Subcutaneous adipose tissue (tissue), 4 donors: ENCODE data around the gene PRMT2. TPM values are rescaled to one million over a fixed set of nuclear protein-coding genes. Genes with fewer than 3 reads are reported as not detected.

Source experiments
- CTCF ChIP-seq: fragments of 450-650 bp; IDR thresholded peaks from one replicate; pipeline ENCODE4 v1.5.1; 2016; ENCODE audit warnings: low read depth, mild to moderate bottlenecking, control low read depth, antibody characterized with exemption, moderate library complexity
- total RNA-seq, 4 donors: library from RNA; depleted of rRNA; stranded (reverse); fragments of >200 nt; gene quantifications; one replicate each; pipeline ENCODE4 v1.1.0, GENCODE V29; 2016

PRMT2 gene
- total RNA-seq, 4 donors from 2014 or later, result 68.0 to 136 (median 96.6) TPM

- no peak for TF ChIP-seq CTCF
Observed at GRCh38 chr21:46665566-46665965, 30.1 kb downstream of the PRMT2 start.

- no peak for TF ChIP-seq CTCF
Observed at GRCh38 chr21:46666941-46667740, 31.7 kb downstream of the PRMT2 start.

- no peak for TF ChIP-seq CTCF
Observed at GRCh38 chr21:46667741-46668380, 32.4 kb downstream of the PRMT2 start.

- no peak for TF ChIP-seq CTCF
Observed at GRCh38 chr21:46668381-46668780, 32.9 kb downstream of the PRMT2 start.

GRCh38 chr21:46674430-46675007, 39.0 kb downstream of the PRMT2 start:
- TF ChIP-seq CTCF, result no peak

GRCh38 chr21:46675595-46676280, 40.3 kb downstream of the PRMT2 start:
- no peak for TF ChIP-seq CTCF

Other genes starting within 250 kb of the PRMT2 start
- 10 to 100 TPM; 29.2 to 54.8 (median 44.4) TPM for gene DIP2A, start 176.8 kb upstream of the PRMT2 start, total RNA-seq
- gene S100B, start 30.6 kb upstream of the PRMT2 start, total RNA-seq, result 100 to 1,000 TPM; 143 to 298 (median 168) TPM